Upper lobe of right lung (tissue), 1 donor: ENCODE data around the gene NOLC1. TPM values are rescaled to one million over a fixed set of nuclear protein-coding genes. Genes with fewer than 3 reads are reported as not detected.
A peak's percentile ranks its signal among the peaks of the same experiment; 100 is the strongest.
"Not testable (repeated sequence)": the region's sequence is repeated elsewhere in the genome, so short reads cannot be mapped to it uniquely, and the experiment has no call there.

ENCODE experiments used
- ATAC-seq: fragments of 200-7000 bp; cut with Tn5 transposase; one replicate; pipeline ENCODE4 v1.9.1; 2020; ENCODE audit warnings: mild to moderate bottlenecking, moderate library complexity
- DNase-seq: peaks from one replicate; pipeline ENCODE4 v3.0.0-alpha.2; 2020
- H3K27ac ChIP-seq: fragments of 200-600 bp; one replicate; pipeline ENCODE4 v1.8.0; 2022
- H3K27me3 ChIP-seq: fragments of 200-600 bp; one replicate; pipeline ENCODE4 v1.8.0; 2022; ENCODE audit warnings: mild to moderate bottlenecking
- H3K36me3 ChIP-seq: fragments of 200-600 bp; one replicate; pipeline ENCODE4 v1.8.0; 2022
- H3K4me1 ChIP-seq: fragments of 200-600 bp; one replicate; pipeline ENCODE4 v1.8.0; 2022
- H3K4me3 ChIP-seq: fragments of 200-600 bp; one replicate; pipeline ENCODE4 v1.8.0; 2022; ENCODE audit warnings: mild to moderate bottlenecking
- H3K9me3 ChIP-seq: fragments of 200-600 bp; one replicate; pipeline ENCODE4 v1.8.0; 2022
- intact Hi-C: fragments of 100-400 bp; cut with DNase I; formaldehyde crosslinking; loops from one replicate; pipeline ENCODE4 v1.11.0; 2022
- total RNA-seq: library from RNA; stranded (reverse); fragmentation: NEBNext Ultra II Directional; extraction: Animal tissue kit (Norgen Biotek cat#: 25700); gene quantifications from one replicate; pipeline ENCODE4 v1.2.1, GENCODE V29; 2021
- TF ChIP-seq, protein P1 (sequence below): fragments of 200-600 bp; IDR thresholded peaks from one replicate; pipeline ENCODE4 v1.8.0; 2022; ENCODE audit warnings: antibody characterized with exemption
- donor health status: DM: no; HTN: yes; CAD: no; lungs with severe emphysema.

Gene NOLC1
- total RNA-seq, 1 donor from 2014 or later, result 37.9 TPM

DNA sequence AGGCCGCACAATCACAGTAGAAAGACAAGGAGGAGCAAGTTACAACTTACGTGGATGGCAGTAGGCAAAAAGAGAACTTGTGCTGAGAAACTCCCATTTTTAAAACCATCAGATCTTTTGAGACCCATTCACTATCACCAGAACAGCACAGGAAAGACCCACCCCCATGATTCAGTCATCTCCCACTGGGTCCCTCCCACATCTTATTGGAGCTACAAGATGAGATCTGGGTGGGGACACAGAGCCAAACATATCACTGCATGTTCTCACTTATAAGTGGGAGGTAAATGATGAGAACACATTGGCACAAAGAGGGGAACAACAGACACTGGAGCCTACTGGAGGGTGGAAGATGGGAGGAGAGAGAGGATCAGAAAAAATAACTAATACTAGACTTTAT is 32.4 kb downstream of the NOLC1 start:
- Histone ChIP-seq H3K4me1 (no peaks in the 10 kb centered on the region), H3K9me3 (no peaks in the 10 kb centered on the region), H3K27ac (no peak overlapping the region), H3K4me3 (no peak overlapping the region), H3K27me3 (no peaks in the 10 kb centered on the region), H3K36me3 (no peaks in the 10 kb centered on the region)
- TF ChIP-seq, protein P1, sequence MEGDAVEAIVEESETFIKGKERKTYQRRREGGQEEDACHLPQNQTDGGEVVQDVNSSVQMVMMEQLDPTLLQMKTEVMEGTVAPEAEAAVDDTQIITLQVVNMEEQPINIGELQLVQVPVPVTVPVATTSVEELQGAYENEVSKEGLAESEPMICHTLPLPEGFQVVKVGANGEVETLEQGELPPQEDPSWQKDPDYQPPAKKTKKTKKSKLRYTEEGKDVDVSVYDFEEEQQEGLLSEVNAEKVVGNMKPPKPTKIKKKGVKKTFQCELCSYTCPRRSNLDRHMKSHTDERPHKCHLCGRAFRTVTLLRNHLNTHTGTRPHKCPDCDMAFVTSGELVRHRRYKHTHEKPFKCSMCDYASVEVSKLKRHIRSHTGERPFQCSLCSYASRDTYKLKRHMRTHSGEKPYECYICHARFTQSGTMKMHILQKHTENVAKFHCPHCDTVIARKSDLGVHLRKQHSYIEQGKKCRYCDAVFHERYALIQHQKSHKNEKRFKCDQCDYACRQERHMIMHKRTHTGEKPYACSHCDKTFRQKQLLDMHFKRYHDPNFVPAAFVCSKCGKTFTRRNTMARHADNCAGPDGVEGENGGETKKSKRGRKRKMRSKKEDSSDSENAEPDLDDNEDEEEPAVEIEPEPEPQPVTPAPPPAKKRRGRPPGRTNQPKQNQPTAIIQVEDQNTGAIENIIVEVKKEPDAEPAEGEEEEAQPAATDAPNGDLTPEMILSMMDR, result no peak
- ATAC-seq (no peak), DNase-seq (no peak)
- intact Hi-C loops, result no loop called here

DNA sequence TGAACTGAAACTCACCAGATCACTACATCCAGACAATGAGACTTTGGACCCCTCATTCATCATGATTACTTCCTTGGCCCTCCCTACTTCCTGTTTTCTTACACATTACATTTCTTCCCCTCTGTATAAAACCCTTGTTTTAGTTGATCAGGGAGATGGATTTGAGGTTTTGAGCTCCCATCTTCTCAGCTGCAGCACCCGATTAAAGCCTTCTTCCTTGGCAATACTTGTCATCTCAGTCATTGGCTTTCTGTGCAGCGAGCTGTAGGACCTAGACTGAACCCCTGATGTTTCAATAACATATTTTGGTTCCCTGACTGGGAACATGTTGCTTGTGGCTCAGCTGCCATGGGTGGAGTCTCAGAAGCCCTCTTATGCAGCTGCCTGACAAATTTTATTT is 33.1 kb downstream of the NOLC1 start:
- no peaks in the 10 kb centered on the region for H3K9me3 ChIP-seq
- intact Hi-C loops, result no loop called here

DNA sequence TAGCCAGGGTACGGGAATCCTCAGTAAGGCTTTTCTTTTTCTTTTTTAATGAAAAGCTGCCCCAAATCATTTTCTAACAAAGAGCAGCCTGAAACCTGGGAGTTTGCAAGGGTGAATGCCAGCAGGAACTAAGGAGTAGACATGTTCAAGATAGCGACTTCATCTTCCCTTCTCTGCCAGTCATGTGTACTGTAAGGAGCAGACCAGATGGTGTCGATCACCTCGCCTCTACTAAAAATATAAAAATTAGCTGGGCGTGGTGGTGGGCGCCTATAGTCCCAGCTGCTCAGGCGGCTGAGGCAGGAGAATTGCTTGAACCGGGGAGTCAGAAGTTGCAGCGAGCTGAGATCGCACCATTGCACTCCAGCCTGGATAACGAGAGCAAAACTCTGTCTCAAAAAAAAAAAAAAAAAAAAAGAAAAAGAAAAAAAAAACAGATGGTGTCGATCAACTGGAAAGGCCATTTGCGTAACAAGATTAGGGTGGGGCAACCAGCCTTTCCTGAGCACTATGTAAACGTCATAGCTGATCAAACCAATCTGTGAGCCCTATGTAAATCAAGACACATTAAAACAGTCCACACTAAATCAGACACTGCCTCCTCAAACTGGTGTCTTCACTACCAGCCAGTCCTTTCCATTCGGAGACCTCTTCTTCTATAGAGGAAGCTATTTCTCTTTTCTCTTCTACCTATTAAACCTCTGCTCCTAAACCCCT is 33.8 kb downstream of the NOLC1 start:
- Histone ChIP-seq H3K4me3 (peak overlapping the region; percentile 0), H3K36me3 (no peaks in the 10 kb centered on the region), H3K4me1 (no peaks in the 10 kb centered on the region), H3K9me3 (no peaks in the 10 kb centered on the region), H3K27me3 (no peaks in the 10 kb centered on the region), H3K27ac (no peak overlapping the region)
- intact Hi-C loops, result no loop called here
- DNase-seq, result no peak
- TF ChIP-seq, protein P1, result no peak
- no peak for ATAC-seq

More for the DNA sequence above, 33.1 kb downstream of the NOLC1 start:
- Histone ChIP-seq H3K4me3 (no peak overlapping the region), H3K36me3 (no peaks in the 10 kb centered on the region), H3K4me1 (no peaks in the 10 kb centered on the region), H3K27me3 (no peaks in the 10 kb centered on the region), H3K27ac (no peak overlapping the region)
- TF ChIP-seq, protein P1, result no peak
- no peak for DNase-seq
- ATAC-seq, result no peak

- H3K36me3 ChIP-seq, result no peaks in the 10 kb centered on the region
- DNase-seq (no peak), ATAC-seq (peak; percentile 36)
- H3K4me3 ChIP-seq, result no peak overlapping the region
- TF ChIP-seq, protein P1, result no peak
- no peaks in the 10 kb centered on the region for H3K4me1 ChIP-seq
- H3K9me3 ChIP-seq, result no peaks in the 10 kb centered on the region
- H3K27me3 ChIP-seq, result no peaks in the 10 kb centered on the region
- no peak overlapping the region for H3K27ac ChIP-seq
- intact Hi-C loops, result no loop called here
Observed at GRCh38 chr10:102188298-102188940, 36.2 kb downstream of the NOLC1 start.

- H3K9me3 ChIP-seq, intact Hi-C loops, H3K27me3 ChIP-seq, ATAC-seq, DNase-seq, H3K36me3 ChIP-seq, H3K4me3 ChIP-seq, H3K4me1 ChIP-seq: not testable (repeated sequence)
- peak overlapping the region; percentile 13 for H3K27ac ChIP-seq
Observed at GRCh38 chr10:102188941-102189898, 37.0 kb downstream of the NOLC1 start.

- Histone ChIP-seq H3K4me1 (no peaks in the 10 kb centered on the region), H3K27ac (no peak overlapping the region), H3K27me3 (no peaks in the 10 kb centered on the region), H3K36me3 (no peaks in the 10 kb centered on the region), H3K4me3 (no peak overlapping the region), H3K9me3 (no peaks in the 10 kb centered on the region)
- intact Hi-C loops, result no loop called here
- ATAC-seq (no peak), DNase-seq (no peak)
- TF ChIP-seq, protein P1, result no peak
Observed at GRCh38 chr10:102191956-102192355, 39.8 kb downstream of the NOLC1 start.
